Left forelimb (tissue), 1 donor: ENCODE data around the gene KIF7.

Source experiments
- DNase-seq: peaks from one replicate; pipeline ENCODE4 v3.0.0-alpha.2; 2018; ENCODE audit warnings: low spot score

Gene KIF7

GRCh38 chr15:89669309-89669865 lies 14.1 kb upstream of the KIF7 start:
- DNase-seq, result no peak

GRCh38 chr15:89668171-89668570 lies 12.9 kb upstream of the KIF7 start:
- no peak for DNase-seq

GRCh38 chr15:89667706-89667960 lies 12.4 kb upstream of the KIF7 start:
- no peak for DNase-seq

- DNase-seq, result no peak
These were observed 11.8 kb upstream of the KIF7 start for GRCh38 chr15:89666858-89667705.

GRCh38 chr15:89666184-89666857 lies 11.1 kb upstream of the KIF7 start:
- no peak for DNase-seq

GRCh38 chr15:89665449-89666181 lies 10.3 kb upstream of the KIF7 start:
- DNase-seq, result peak; percentile 84

GRCh38 chr15:89664441-89665350 lies 9.4 kb upstream of the KIF7 start:
- DNase-seq, result no peak

GRCh38 chr15:89662893-89663626 lies 7.8 kb upstream of the KIF7 start:
- DNase-seq, result peak; percentile 74

- no peak for DNase-seq
These were observed 5.3 kb upstream of the KIF7 start for GRCh38 chr15:89660556-89660955.

- DNase-seq, result no peak
These were observed 4.0 kb upstream of the KIF7 start for GRCh38 chr15:89659295-89659694.

GRCh38 chr15:89657686-89658200 lies 2.5 kb upstream of the KIF7 start:
- DNase-seq, result no peak

GRCh38 chr15:89656116-89656815 lies 999 bp upstream of the KIF7 start:
- no peak for DNase-seq

GRCh38 chr15:89654301-89654761 lies 936 bp downstream of the KIF7 start:
- DNase-seq, result no peak

- no peak for DNase-seq
These were observed 1.7 kb downstream of the KIF7 start for GRCh38 chr15:89653578-89653977.

- no peak for DNase-seq
These were observed 2.6 kb downstream of the KIF7 start for GRCh38 chr15:89652666-89653065.

GRCh38 chr15:89652131-89652530 lies 3.1 kb downstream of the KIF7 start:
- no peak for DNase-seq

GRCh38 chr15:89649716-89650115 lies 5.6 kb downstream of the KIF7 start:
- no peak for DNase-seq

- no peak for DNase-seq
These were observed 6.1 kb downstream of the KIF7 start for GRCh38 chr15:89649013-89649625.
